Natural killer cell (primary cell): Measurements from ENCODE around the gene MAN2B2. TPM values are rescaled to one million over a fixed set of nuclear protein-coding genes. Genes with fewer than 3 reads are reported as not detected.

Experiments
- ATAC-seq, 3 donors: fragments of 150-1000 bp in 2 of 3; fragments of 200-7000 bp in 1 of 3; cut with Tn5 transposase; 1 replicate in 1 of 3; 2 replicates in 2 of 3; pipeline ENCODE4 v1.10.0; 2021; ENCODE audit warnings: mild to moderate bottlenecking in 2 of 3, moderate library complexity in 2 of 3
- DNase-seq, 2 donors: peaks; one replicate each; pipeline versions ENCODE4 v3.0.0 to v3.0.0-alpha.2; 2013 to 2021; ENCODE audit warnings: mixed read lengths in 1 of 2
- H3K27ac ChIP-seq: one replicate; pipeline ENCODE4 v1.5.1; 2013; ENCODE audit warnings: mild to moderate bottlenecking, low read length
- H3K27me3 ChIP-seq: one replicate; pipeline ENCODE4 v1.6.1; 2013; ENCODE audit warnings: low read length; ENCODE audit not compliant: control insufficient read depth, insufficient read depth
- H3K36me3 ChIP-seq: one replicate; pipeline ENCODE4 v1.6.1; 2013; ENCODE audit warnings: low read length; ENCODE audit not compliant: control insufficient read depth, insufficient read depth
- H3K4me1 ChIP-seq: one replicate; pipeline ENCODE4 v1.6.1; 2013; ENCODE audit warnings: low read length; ENCODE audit not compliant: control insufficient read depth, insufficient read depth
- H3K4me3 ChIP-seq: one replicate; pipeline ENCODE4 v1.5.1; 2013; ENCODE audit warnings: low read length
- H3K9me3 ChIP-seq: one replicate; pipeline ENCODE4 v1.6.1; 2013; ENCODE audit warnings: low read length; ENCODE audit not compliant: control insufficient read depth, insufficient read depth
- H3K27ac Mint-ChIP-seq, 2 donors: one replicate each; pipeline ENCODE4 v1.8.0; 2022; ENCODE audit warnings: mild to moderate bottlenecking in 2 of 2, mixed read lengths in 2 of 2, moderate library complexity in 1 of 2
- H3K27me3 Mint-ChIP-seq, 2 donors: one replicate each; pipeline ENCODE4 v1.8.0; 2022; ENCODE audit warnings: low read depth in 2 of 2, mixed read lengths in 2 of 2
- H3K36me3 Mint-ChIP-seq: one replicate; pipeline ENCODE4 v1.8.0; 2022; ENCODE audit warnings: mixed read lengths
- H3K4me1 Mint-ChIP-seq, 2 donors: one replicate each; pipeline ENCODE4 v1.8.0; 2022; ENCODE audit warnings: mixed read lengths in 2 of 2
- H3K4me3 Mint-ChIP-seq: one replicate; pipeline ENCODE4 v1.8.0; 2022; ENCODE audit warnings: mild to moderate bottlenecking, moderate library complexity, mixed read lengths
- H3K9me3 Mint-ChIP-seq, 2 donors: one replicate each; pipeline ENCODE4 v1.8.0; 2022; ENCODE audit warnings: mixed read lengths in 2 of 2
- CTCF ChIP-seq: fragments of 200-600 bp; IDR thresholded peaks from one replicate; pipeline ENCODE4 v1.8.0; 2022; ENCODE audit warnings: antibody characterized with exemption
- WGBS: methylation state at CpG from one replicate; pipeline ENCODE4 v1.1.7; 2013; ENCODE audit warnings: missing lambda C conversion rate; ENCODE audit not compliant: insufficient coverage; 5-methylcytosine and 5-hydroxymethylcytosine counted together
- intact Hi-C: fragments of 100-400 bp; cut with micrococcal nuclease; formaldehyde crosslinking; loops from one replicate; pipeline ENCODE4 v1.14.2; 2022
- total RNA-seq, 4 donors: library from RNA; stranded (reverse); fragments of 120-200 nt in 1 of 4; gene quantifications; one replicate each; pipeline versions ENCODE4 v1.2.3 to v1.2.4, GENCODE V29; 2013 to 2022

The MAN2B2 gene
- total RNA-seq, 3 donors from 2014 or later (not counting 1 experiment from before 2014, with no cell fraction given): 34.5 to 47.8 (median 39.0) TPM

- H3K27me3 ChIP-seq: no peaks in the 10 kb centered on the region
- H3K4me3 ChIP-seq: peak within 1 kb of the TSS; percentile 92
- peak; percentile 80 to 96 (median 86) for ATAC-seq
- peak within 1 kb of the TSS; percentile 95 for H3K27ac ChIP-seq
- no peaks in the 10 kb centered on the region for H3K27me3 Mint-ChIP-seq
- peaks cover 28% of the 10 kb centered on the region for H3K36me3 Mint-ChIP-seq
- no peaks in the 10 kb centered on the region for H3K9me3 Mint-ChIP-seq
- H3K4me3 Mint-ChIP-seq: peak within 1 kb of the TSS; percentile 100
- no peak for TF ChIP-seq CTCF
- DNase-seq: peak; percentile 92 to 98
- peaks cover 27% of the 10 kb centered on the region for H3K4me1 ChIP-seq
- intact Hi-C loops: loop anchor here (1.0 to 2.0 kb wide), 4 partner anchors 33 to 76 kb away; partner anchors contain the start of genes BLOC1S4 and MRFAP1L1
- under 1% methylated on average over 90 of the region's 90 CpGs for WGBS
- H3K9me3 ChIP-seq: no peaks in the 10 kb centered on the region
- peaks cover 37 to 41% of the 10 kb centered on the region in 2 donors for H3K4me1 Mint-ChIP-seq
- H3K36me3 ChIP-seq: peaks cover 20% of the 10 kb centered on the region
- H3K27ac Mint-ChIP-seq: peak within 1 kb of the TSS; percentile 100
Observed at GRCh38 chr4:6640292-6641163, 65.5 kb downstream of the MAN2B2 start, which contains the start of gene MRFAP1. TSS of gene MRFAP1 (plus strand) at chr4:6640685. CDS start at chr4:6640863, 178 bp downstream.

- WGBS: under 1% methylated on average over 50 of the region's 50 CpGs
- H3K27ac Mint-ChIP-seq: peak overlapping the region; percentile 100
- Histone ChIP-seq H3K36me3 (peaks cover 20% of the 10 kb centered on the region), H3K9me3 (no peaks in the 10 kb centered on the region), H3K27me3 (no peaks in the 10 kb centered on the region), H3K27ac (peak overlapping the region; percentile 95), H3K4me3 (peak overlapping the region; percentile 92), H3K4me1 (peaks cover 27% of the 10 kb centered on the region)
- peak; percentile 47 to 56 (median 50) for ATAC-seq
- intact Hi-C loops: loop anchor here (1.0 to 2.0 kb wide), 3 partner anchors 32 to 67 kb away; partner anchors contain the start of gene MRFAP1L1
- no peaks in the 10 kb centered on the region for H3K27me3 Mint-ChIP-seq
- H3K36me3 Mint-ChIP-seq: peaks cover 28% of the 10 kb centered on the region
- H3K4me3 Mint-ChIP-seq: peak overlapping the region; percentile 100
- DNase-seq: peak; percentile 51 to 73
- TF ChIP-seq CTCF: no peak
- H3K9me3 Mint-ChIP-seq: no peaks in the 10 kb centered on the region
- peaks cover 37 to 41% of the 10 kb centered on the region in 2 donors for H3K4me1 Mint-ChIP-seq
Observed at GRCh38 chr4:6641164-6641970, 66.4 kb downstream of the MAN2B2 start.

- H3K27me3 Mint-ChIP-seq: no peaks in the 10 kb centered on the region
- intact Hi-C loops: loop anchor here (1.0 to 2.0 kb wide), 3 partner anchors 31 to 67 kb away; partner anchors contain the start of gene MRFAP1L1
- Histone ChIP-seq H3K9me3 (no peaks in the 10 kb centered on the region), H3K36me3 (peaks cover 20% of the 10 kb centered on the region), H3K27me3 (no peaks in the 10 kb centered on the region), H3K4me3 (peak overlapping the region; percentile 92), H3K4me1 (peaks cover 27% of the 10 kb centered on the region), H3K27ac (peak overlapping the region; percentile 95)
- no peak for TF ChIP-seq CTCF
- H3K27ac Mint-ChIP-seq: peak overlapping the region; percentile 100
- no peak for DNase-seq
- peak overlapping the region; percentile 100 for H3K4me3 Mint-ChIP-seq
- H3K36me3 Mint-ChIP-seq: peaks cover 28% of the 10 kb centered on the region
- no peak for ATAC-seq
- peaks cover 37 to 41% of the 10 kb centered on the region in 2 donors for H3K4me1 Mint-ChIP-seq
- no peaks in the 10 kb centered on the region for H3K9me3 Mint-ChIP-seq
- WGBS: 72% methylated on average over 5 of the region's 5 CpGs
Observed at GRCh38 chr4:6641971-6642320, 67.0 kb downstream of the MAN2B2 start.
